Measurements from ENCODE around the gene CTNNBL1.

Gene CTNNBL1

DNA sequence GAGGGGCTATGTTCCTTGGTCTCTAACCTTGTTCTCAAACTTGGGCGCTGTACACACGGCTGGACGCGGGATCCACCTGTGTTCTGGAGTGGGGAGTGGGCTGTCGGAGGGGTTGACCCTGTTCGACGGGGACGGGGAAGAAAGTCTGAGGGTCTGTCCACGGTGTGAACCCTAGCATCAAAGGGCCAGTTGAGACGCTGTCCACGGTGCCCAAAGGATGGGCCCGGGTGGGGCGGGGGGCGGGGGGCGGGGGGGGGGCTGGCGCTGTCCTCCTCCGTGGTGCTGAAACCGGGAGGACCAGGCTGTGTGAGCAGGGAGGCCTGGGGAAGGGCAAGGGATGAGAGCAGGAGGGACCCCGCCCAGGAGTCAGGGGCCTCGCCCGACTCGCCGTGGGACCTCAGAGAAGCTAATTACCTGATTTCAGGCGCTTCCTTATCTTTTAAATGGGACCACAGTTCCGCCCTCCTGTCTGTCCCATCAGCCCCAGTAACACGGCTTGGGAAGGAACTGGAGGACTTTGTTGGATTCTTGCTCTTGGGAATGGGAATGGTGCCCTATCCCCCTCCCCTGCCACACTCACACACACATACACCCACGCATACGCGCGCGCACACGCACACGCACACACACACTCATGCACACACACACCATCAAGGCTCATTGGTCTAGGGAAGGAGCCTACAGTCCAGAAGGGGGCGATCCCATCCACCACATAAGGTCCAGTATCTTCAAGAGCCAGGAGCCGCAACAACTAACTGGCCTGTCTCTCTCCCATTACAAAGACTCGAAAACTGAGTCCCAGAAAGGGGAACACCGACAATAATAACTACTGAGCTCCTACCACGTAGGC, 208.0 kb downstream of the CTNNBL1 start:
- DNase-seq (ENCODE audit: low spot score): peak; percentile 69

- DNase-seq (ENCODE audit: low spot score): peak; percentile 35
Measured at GRCh38 chr20:37902504-37903313, 208.9 kb downstream of the CTNNBL1 start, which contains the start of gene VSTM2L. VSTM2L (plus strand) TSS chr20:37903127; CDS start chr20:37903351, 224 bp downstream.

DNA sequence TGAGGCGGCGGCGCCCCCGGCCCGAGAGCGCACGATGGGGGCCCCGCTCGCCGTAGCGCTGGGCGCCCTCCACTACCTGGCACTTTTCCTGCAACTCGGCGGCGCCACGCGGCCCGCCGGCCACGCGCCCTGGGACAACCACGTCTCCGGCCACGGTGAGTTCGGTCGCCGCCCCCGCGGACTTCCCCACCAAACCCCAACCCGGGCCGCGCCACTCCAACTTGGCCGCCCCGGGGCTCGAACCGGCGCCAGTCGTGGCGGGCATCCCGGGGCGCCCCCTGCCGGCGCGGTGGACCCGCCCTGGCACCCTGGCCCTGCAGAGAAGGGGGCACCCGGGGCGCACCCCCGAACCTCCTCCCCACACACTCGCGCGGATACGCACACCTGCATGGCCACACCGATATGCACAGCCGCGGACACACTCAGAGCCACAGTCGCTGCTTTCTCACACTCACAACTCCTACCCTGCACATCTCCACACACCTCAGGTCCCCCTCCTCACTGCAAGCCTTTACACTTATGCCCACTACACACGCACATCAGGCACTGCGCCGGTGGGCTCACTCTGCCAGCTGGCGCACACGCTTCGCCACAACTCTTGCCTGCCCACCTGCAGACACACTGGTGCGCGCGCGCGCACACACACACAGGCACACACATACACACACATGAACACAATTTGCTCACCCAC, 209.6 kb downstream of the CTNNBL1 start:
- DNase-seq (ENCODE audit: low spot score): no peak

GRCh38 chr20:37904008-37904642, 210.3 kb downstream of the CTNNBL1 start:
- no peak for DNase-seq (ENCODE audit: low spot score)

- no peak for DNase-seq (ENCODE audit: low spot score)
Measured at GRCh38 chr20:37904845-37905373, 211.1 kb downstream of the CTNNBL1 start.

GRCh38 chr20:37905671-37906613, 212.1 kb downstream of the CTNNBL1 start:
- DNase-seq (ENCODE audit: low spot score): no peak

GRCh38 chr20:37907330-37907676, 213.5 kb downstream of the CTNNBL1 start:
- no peak for DNase-seq (ENCODE audit: low spot score)

GRCh38 chr20:37907677-37908401, 214.0 kb downstream of the CTNNBL1 start:
- DNase-seq (ENCODE audit: low spot score): no peak

DNA sequence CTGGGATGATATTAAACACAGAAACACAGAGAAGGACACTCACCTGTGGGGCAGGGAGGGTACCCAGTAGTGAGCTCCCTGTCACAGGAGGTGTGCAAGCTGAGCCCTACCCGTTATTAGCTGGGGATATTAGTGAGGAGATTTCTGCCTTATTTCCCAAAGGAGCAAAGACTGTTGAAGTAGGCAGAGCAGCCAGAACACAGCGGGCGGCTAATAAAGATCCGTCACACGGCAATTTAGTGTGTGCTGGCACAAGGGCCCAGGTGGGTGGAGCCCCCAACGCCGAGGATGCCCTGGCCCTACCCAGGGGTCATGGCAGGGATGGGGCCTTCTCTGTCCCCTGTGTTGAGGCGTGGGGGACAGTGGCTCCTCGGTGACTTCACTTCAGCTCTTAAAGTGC, 217.4 kb downstream of the CTNNBL1 start:
- no peak for DNase-seq (ENCODE audit: low spot score)

DNA sequence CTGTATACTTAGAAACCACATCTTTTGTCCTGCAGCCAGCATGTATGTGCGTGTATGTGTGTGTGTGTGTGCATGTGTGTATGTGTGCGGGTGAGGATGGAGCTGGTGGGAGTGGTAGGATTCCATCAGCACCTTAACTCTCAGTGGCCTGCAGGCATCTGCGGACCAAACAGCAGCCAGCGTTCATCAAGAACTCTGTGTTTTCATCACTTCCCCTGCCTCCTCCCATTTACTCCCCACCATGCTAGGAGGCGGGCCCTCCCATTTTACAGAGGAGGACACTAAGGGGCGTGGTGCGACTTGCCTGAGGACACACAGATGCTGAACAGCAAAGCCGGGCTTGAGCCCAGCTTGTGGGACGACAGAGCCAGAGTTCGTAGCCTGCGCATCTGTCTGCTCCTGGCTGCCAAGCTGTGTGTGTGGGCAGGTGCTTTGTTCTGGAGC, 218.0 kb downstream of the CTNNBL1 start:
- DNase-seq (ENCODE audit: low spot score): peak; percentile 21

DNA sequence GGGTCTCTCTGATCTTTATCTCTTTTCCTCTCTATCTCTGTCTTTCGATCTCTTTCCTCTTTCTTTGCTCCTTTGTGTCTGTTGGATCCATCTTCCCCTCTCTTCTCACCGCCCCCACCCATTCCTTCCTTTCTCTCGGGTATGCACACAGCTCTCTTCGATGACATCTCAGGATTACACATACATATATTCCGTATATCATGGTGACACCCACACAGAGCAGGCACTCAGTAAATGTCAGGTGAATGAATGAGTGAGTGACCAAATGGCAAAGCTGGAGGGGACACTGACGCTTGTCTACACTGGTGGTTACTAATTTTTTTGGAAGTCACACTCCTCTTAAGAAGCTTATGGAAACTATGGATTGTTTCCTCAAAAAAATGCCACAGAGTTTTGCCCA, 219.0 kb downstream of the CTNNBL1 start:
- no peak for DNase-seq (ENCODE audit: low spot score)

DNA sequence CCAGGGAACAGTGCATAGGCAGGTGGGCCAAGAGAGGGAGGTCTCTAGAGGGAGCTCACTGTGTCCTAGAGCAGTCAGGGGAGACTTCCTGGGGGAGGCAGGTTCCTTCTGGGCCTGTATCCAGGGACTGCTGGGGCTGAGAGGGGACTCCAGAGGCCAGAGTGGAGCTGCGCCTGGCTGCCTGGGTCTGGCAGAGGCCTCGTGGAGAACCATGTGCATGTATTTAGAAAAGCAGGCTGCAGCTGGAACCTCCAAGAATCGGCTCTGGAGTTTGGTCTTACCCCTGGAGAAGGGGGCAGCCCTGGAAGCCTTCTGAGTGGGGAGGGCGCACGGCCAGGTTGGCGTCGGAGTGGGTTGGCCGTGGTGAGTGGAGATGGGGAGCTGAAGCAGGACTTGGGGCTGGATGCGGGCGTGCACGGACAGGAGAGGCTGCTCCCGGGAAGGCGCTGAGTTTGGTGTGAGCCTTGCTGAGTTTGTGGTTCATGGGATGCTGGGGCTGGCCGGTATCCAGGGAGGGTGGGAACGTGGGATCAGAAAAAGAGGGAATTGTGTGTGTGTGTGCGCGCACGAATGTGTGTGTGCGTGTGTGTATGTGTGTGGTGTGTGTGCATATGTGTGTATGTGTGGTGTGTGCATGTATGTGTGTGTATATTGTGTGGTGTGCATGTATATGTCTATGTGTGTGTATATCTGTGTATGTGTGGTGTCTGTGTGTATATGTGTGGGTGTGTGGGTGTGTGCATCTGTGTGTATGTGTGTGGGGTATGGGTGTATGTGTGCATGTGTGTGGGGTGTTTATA, 219.9 kb downstream of the CTNNBL1 start:
- DNase-seq (ENCODE audit: low spot score): no peak

DNA sequence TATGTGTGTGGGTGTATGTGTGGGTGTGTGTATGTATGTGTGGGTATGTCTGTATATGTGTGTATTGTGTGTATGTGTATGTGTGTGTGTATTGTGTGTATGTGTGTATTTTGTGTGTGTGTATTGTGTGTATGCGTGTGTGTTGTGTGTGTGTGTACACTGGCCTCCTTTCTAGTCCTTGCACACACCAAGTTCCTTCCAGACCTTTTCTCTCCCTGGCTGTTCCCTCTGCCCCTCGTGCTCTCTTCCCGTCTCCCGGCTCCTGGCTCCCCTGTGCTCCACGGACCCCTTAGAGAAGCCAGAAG, 220.5 kb downstream of the CTNNBL1 start:
- no peak for DNase-seq (ENCODE audit: low spot score)

- DNase-seq (ENCODE audit: low spot score): no peak
Measured at GRCh38 chr20:37914672-37915433, 221.0 kb downstream of the CTNNBL1 start.

- DNase-seq (ENCODE audit: low spot score): no peak
Measured at GRCh38 chr20:37915434-37915787, 221.6 kb downstream of the CTNNBL1 start.

GRCh38 chr20:37915800-37916570, 222.2 kb downstream of the CTNNBL1 start:
- no peak for DNase-seq (ENCODE audit: low spot score)

DNA sequence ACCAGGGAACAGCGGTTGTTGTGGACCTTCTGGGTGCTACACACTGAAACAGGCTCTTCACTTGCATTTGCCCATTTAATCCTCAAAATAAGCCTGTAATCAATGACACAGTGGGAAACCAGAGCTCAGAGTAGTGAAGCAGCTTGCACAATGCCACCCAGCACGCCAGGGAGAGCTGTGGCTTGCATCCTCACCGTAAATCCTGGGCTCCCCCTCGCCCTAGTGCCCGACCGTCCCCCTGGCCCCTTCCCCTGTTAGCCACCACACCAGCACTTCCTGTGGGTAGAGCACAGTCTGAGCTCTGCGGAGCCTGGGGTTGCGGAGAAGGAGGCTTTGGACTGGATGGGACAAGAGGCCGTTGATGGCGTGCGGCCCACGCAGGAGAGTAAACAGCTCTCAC, 223.6 kb downstream of the CTNNBL1 start:
- DNase-seq (ENCODE audit: low spot score): no peak

DNA sequence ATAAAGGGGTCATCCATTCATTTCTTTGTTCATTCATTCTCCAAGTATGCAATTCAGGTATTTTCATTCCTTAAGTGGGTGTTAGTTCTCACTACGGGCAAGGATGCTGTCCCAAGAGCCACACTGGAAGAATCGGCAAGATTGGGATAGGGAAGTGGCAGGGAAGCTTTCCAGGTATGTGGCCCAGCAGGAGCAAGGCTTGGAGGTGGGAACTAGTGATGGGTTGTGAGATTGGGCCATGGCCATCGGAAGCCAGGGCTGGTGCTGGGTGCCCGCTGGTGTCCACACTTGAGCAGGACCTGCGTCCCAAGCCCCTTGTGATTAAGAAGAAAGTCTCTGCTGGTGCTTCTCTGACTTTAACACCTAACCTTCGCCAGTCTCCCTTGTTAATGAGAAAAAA, 224.2 kb downstream of the CTNNBL1 start:
- DNase-seq (ENCODE audit: low spot score): no peak
